K562 (cell line): ENCODE measurements around the gene STOX1.

Source experiments
- CREB1 ChIP-seq, 2 experiments: sonication (generic) in 1 of 2; formaldehyde crosslinking in 1 of 2; IDR thresholded peaks; 2 replicates each; pipeline versions ENCODE4 v1.6.1 to v1.8.0; 2012 to 2022; ENCODE audit warnings: inconsistent platforms in 1 of 2, mild to moderate bottlenecking in 1 of 2, missing genetic modification reagents in 1 of 2, moderate library complexity in 1 of 2
- FOXM1 ChIP-seq, 2 experiments: fragments of 450-650 bp in 1 of 2; sonication (generic) in 1 of 2; formaldehyde crosslinking in 1 of 2; IDR thresholded peaks; 2 replicates each; pipeline versions ENCODE4 v1.6.1 to v1.9.0; 2017 to 2022; ENCODE audit warnings: low read depth in 2 of 2, mild to moderate bottlenecking in 2 of 2, missing genetic modification reagents in 1 of 2, moderate library complexity in 1 of 2
- RBM25 ChIP-seq: fragments of 200-400 bp; formaldehyde crosslinking; IDR thresholded peaks from 2 replicates; pipeline ENCODE4 v1.6.1; 2018; ENCODE audit warnings: low read length, low read depth, moderate library complexity; ENCODE audit not compliant: severe bottlenecking
- ZBTB43 ChIP-seq: sonication (generic); formaldehyde crosslinking; IDR thresholded peaks from 2 replicates; pipeline ENCODE4 v1.8.0; 2023; ENCODE audit warnings: mild to moderate bottlenecking, missing genetic modification reagents
- ZNF3 ChIP-seq: fragments of 250-450 bp; sonication (Bioruptor Pico); IDR thresholded peaks from 2 replicates; pipeline ENCODE4 v1.5.0; 2021; ENCODE audit warnings: mild to moderate bottlenecking, moderate library complexity
- ZNF561 ChIP-seq: fragments of 450-650 bp; formaldehyde crosslinking; conservative IDR thresholded peaks from 2 replicates; pipeline ENCODE4 v1.4.0; 2020; ENCODE audit warnings: mild to moderate bottlenecking, moderate library complexity

DNA sequence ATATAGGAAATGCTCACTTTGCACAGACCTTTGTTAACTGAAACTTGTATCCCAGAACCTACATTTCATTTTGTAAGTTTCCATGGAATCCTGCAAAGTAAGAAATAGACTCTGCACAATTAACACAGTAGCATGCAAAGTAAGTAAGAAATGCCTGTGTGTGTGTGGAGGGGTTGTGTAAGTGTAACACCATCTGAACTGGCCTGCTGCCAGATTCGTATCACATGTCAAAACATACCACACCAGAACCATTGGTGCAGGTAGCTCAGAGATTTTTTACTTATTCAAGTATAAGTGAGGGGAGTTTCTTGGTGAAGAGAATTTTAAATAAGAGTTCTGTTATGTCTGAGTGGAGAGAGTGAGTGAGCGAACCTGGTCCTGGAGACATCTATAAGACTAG lies 110.8 kb downstream of the STOX1 start:
- no peak for TF ChIP-seq ZBTB43 (CRISPR knock-in tag)
- TF ChIP-seq CREB1 (IDR thresholded peaks at IDR 0.05): no peak
- TF ChIP-seq CREB1 (CRISPR knock-in tag; IDR thresholded peaks at IDR 0.05): no peak
- TF ChIP-seq ZNF3 (CRISPR knock-in tag): no peak
- no peak for TF ChIP-seq ZNF561
- no peak for TF ChIP-seq RBM25
- TF ChIP-seq FOXM1 (IDR thresholded peaks at IDR 0.05; ENCODE audit: low read depth): no peak
- TF ChIP-seq FOXM1 (CRISPR knock-in tag; IDR thresholded peaks at IDR 0.05; ENCODE audit: low read depth): no peak
